SK-N-SH treated with all-trans-retinoic acid at 6 μM for 48 hours (cell line): Measurements from ENCODE around the gene RALB.

Source experiments
- ARNTL ChIP-seq: fragments of 450-650 bp; formaldehyde crosslinking; IDR thresholded peaks from 2 replicates; pipeline ENCODE4 v1.5.0; 2020; ENCODE audit warnings: low read depth, mild to moderate bottlenecking, moderate library complexity, borderline replicate concordance
- CREB5 ChIP-seq: fragments of 250-450 bp; sonication (Bioruptor Pico); IDR thresholded peaks from 2 replicates; pipeline ENCODE4 v1.5.1; 2020; ENCODE audit warnings: low read depth, mild to moderate bottlenecking, moderate library complexity
- CSRNP3 ChIP-seq: fragments of 250-450 bp; sonication (Bioruptor Pico); IDR thresholded peaks from 2 replicates; pipeline ENCODE4 v1.5.1; 2021; ENCODE audit warnings: mild to moderate bottlenecking, moderate library complexity
- ESRRG ChIP-seq: fragments of 250-450 bp; sonication (Bioruptor Pico); IDR thresholded peaks from 2 replicates; pipeline ENCODE4 v1.6.1; 2021; ENCODE audit warnings: mild to moderate bottlenecking
- TCF4 ChIP-seq: fragments of 250-450 bp; sonication (Bioruptor Pico); IDR thresholded peaks from 2 replicates; pipeline ENCODE4 v1.8.0; 2021; ENCODE audit warnings: mild to moderate bottlenecking, moderate library complexity, borderline replicate concordance
- TOX ChIP-seq: fragments of 250-450 bp; sonication (Bioruptor Pico); IDR thresholded peaks from 2 replicates; pipeline ENCODE4 v1.8.0; 2021; ENCODE audit warnings: mild to moderate bottlenecking, moderate library complexity, borderline replicate concordance
- TSHZ2 ChIP-seq: fragments of 250-450 bp; sonication (Bioruptor Pico); IDR thresholded peaks from 2 replicates; pipeline ENCODE4 v1.5.0; 2020; ENCODE audit warnings: mild to moderate bottlenecking, moderate library complexity
- ZFP3 ChIP-seq: fragments of 250-450 bp; sonication (Bioruptor Pico); IDR thresholded peaks from 2 replicates; pipeline ENCODE4 v1.5.0; 2020; ENCODE audit warnings: mild to moderate bottlenecking, moderate library complexity
- ZNF8 ChIP-seq: fragments of 450-650 bp; formaldehyde crosslinking; IDR thresholded peaks from 2 replicates; pipeline ENCODE4 v1.5.0; 2020; ENCODE audit warnings: mild to moderate bottlenecking, moderate library complexity

GRCh38 chr2:120331903-120332302, 79.3 kb downstream of the RALB start:
- TF ChIP-seq CSRNP3 (no peak), ARNTL (CRISPR knock-in tag) (no peak), TSHZ2 (CRISPR knock-in tag) (no peak), CREB5 (CRISPR knock-in tag) (no peak), ZFP3 (no peak), TOX (CRISPR knock-in tag) (no peak), ZNF8 (no peak), ESRRG (CRISPR knock-in tag) (no peak), TCF4 (no peak)
